Brain microvascular endothelial cell (primary cell): ENCODE data around the gene GRM2.

Experiments used
- DNase-seq: peaks from one replicate; pipeline ENCODE4 v3.0.0-alpha.2; 2020
- H3K27ac ChIP-seq: fragments of 250-450 bp; sonication (Bioruptor Pico); 2 replicates; pipeline ENCODE4 v1.5.1; 2020; ENCODE audit warnings: mild to moderate bottlenecking, moderate library complexity
- H3K27me3 ChIP-seq: fragments of 250-450 bp; sonication (Bioruptor Pico); replicated peaks from 2 replicates; pipeline ENCODE4 v1.5.1; 2020; ENCODE audit warnings: mild to moderate bottlenecking
- H3K36me3 ChIP-seq: fragments of 250-450 bp; sonication (Bioruptor Pico); replicated peaks from 2 replicates; pipeline ENCODE4 v1.5.1; 2020; ENCODE audit warnings: mild to moderate bottlenecking
- H3K4me3 ChIP-seq: 2 replicates; pipeline ENCODE4 v1.5.1; 2011; ENCODE audit warnings: low read depth, mild to moderate bottlenecking, control low read depth, low read length, moderate library complexity
- in situ Hi-C: cut with HindIII; loops from 2 replicates; pipeline ENCODE4 v1.10.0; 2017; ENCODE audit warnings: low sequenced_read_pairs, low pct_ligation_motif_present
- TF ChIP-seq, protein P1 (sequence below): IDR thresholded peaks from 2 replicates; pipeline ENCODE4 v1.5.1; 2011; ENCODE audit warnings: low read depth, mild to moderate bottlenecking, moderate library complexity, low read length, control low read depth, inconsistent platforms; ENCODE audit errors: missing control alignments

Gene GRM2

DNA sequence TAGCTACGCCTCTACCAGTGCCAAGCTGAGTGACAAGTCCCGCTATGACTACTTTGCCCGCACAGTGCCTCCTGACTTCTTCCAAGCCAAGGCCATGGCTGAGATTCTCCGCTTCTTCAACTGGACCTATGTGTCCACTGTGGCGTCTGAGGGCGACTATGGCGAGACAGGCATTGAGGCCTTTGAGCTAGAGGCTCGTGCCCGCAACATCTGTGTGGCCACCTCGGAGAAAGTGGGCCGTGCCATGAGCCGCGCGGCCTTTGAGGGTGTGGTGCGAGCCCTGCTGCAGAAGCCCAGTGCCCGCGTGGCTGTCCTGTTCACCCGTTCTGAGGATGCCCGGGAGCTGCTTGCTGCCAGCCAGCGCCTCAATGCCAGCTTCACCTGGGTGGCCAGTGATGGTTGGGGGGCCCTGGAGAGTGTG, 5.7 kb downstream of the GRM2 start:
- in situ Hi-C loops = no loop called here
- no peak for DNase-seq
- Histone ChIP-seq H3K4me3 (no peak overlapping the region), H3K27me3 (peaks cover 4% of the 10 kb centered on the region), H3K36me3 (no peaks in the 10 kb centered on the region), H3K27ac (no peak overlapping the region)
- TF ChIP-seq, protein P1, sequence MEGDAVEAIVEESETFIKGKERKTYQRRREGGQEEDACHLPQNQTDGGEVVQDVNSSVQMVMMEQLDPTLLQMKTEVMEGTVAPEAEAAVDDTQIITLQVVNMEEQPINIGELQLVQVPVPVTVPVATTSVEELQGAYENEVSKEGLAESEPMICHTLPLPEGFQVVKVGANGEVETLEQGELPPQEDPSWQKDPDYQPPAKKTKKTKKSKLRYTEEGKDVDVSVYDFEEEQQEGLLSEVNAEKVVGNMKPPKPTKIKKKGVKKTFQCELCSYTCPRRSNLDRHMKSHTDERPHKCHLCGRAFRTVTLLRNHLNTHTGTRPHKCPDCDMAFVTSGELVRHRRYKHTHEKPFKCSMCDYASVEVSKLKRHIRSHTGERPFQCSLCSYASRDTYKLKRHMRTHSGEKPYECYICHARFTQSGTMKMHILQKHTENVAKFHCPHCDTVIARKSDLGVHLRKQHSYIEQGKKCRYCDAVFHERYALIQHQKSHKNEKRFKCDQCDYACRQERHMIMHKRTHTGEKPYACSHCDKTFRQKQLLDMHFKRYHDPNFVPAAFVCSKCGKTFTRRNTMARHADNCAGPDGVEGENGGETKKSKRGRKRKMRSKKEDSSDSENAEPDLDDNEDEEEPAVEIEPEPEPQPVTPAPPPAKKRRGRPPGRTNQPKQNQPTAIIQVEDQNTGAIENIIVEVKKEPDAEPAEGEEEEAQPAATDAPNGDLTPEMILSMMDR = no peak

DNA sequence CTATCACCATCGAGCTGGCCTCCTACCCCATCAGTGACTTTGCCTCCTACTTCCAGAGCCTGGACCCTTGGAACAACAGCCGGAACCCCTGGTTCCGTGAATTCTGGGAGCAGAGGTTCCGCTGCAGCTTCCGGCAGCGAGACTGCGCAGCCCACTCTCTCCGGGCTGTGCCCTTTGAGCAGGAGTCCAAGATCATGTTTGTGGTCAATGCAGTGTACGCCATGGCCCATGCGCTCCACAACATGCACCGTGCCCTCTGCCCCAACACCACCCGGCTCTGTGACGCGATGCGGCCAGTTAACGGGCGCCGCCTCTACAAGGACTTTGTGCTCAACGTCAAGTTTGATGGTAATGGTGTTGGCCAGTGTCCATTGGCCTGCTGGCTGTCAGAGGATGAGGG, 6.1 kb downstream of the GRM2 start:
- in situ Hi-C loops = no loop called here
- peaks cover 4% of the 10 kb centered on the region for H3K27me3 ChIP-seq

DNA sequence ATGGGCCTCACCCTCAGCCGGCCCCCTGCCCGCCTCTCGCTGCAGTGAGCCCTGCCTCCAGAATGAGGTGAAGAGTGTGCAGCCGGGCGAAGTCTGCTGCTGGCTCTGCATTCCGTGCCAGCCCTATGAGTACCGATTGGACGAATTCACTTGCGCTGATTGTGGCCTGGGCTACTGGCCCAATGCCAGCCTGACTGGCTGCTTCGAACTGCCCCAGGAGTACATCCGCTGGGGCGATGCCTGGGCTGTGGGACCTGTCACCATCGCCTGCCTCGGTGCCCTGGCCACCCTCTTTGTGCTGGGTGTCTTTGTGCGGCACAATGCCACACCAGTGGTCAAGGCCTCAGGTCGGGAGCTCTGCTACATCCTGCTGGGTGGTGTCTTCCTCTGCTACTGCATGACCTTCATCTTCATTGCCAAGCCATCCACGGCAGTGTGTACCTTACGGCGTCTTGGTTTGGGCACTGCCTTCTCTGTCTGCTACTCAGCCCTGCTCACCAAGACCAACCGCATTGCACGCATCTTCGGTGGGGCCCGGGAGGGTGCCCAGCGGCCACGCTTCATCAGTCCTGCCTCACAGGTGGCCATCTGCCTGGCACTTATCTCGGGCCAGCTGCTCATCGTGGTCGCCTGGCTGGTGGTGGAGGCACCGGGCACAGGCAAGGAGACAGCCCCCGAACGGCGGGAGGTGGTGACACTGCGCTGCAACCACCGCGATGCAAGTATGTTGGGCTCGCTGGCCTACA, 8.5 kb downstream of the GRM2 start:
- Histone ChIP-seq H3K27ac (no peak overlapping the region), H3K36me3 (no peaks in the 10 kb centered on the region), H3K4me3 (no peak overlapping the region), H3K27me3 (no peaks in the 10 kb centered on the region)
- in situ Hi-C loops = no loop called here
- DNase-seq = no peak
- TF ChIP-seq, protein P1 = no peak

More for the DNA sequence above, 6.1 kb downstream of the GRM2 start:
- Histone ChIP-seq H3K4me3 (no peak overlapping the region), H3K36me3 (no peaks in the 10 kb centered on the region), H3K27ac (no peak overlapping the region)
- no peak for DNase-seq
- TF ChIP-seq, protein P1 = no peak

DNA sequence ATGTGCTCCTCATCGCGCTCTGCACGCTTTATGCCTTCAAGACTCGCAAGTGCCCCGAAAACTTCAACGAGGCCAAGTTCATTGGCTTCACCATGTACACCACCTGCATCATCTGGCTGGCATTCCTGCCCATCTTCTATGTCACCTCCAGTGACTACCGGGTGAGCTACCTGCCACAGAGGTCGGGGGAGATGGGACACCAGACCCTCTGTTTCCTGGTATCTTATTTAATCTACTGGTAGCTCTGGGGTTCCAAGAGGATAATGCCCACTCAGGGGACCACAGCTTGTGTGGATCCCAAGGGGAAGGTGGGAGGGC, 9.1 kb downstream of the GRM2 start:
- TF ChIP-seq, protein P1 = no peak
- in situ Hi-C loops = no loop called here
- Histone ChIP-seq H3K4me3 (no peak overlapping the region), H3K27ac (no peak overlapping the region), H3K36me3 (no peaks in the 10 kb centered on the region), H3K27me3 (no peaks in the 10 kb centered on the region)
- no peak for DNase-seq

DNA sequence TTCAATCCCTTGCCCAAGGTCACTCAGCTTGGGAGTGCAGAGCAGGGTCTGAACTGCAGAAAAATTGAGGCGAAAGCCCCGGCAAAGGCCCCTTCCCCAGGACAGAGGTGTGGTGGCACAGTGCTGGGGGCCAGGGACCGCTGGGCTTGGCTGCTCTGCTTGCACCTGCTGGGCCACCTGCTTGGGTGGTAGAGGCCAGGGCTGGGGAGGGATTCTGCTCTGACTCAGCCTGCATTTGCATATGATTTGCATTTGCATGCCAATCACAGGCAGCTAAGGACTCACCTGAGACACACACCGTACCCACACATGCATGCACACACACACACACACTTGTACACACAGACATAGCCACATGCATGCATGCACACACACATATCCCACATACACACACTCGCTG, 9.9 kb downstream of the GRM2 start:
- H3K4me3 ChIP-seq = no peak overlapping the region
- no peaks in the 10 kb centered on the region for H3K36me3 ChIP-seq
- H3K27ac ChIP-seq = no peak overlapping the region
- TF ChIP-seq, protein P1 = no peak
- no peak for DNase-seq
- in situ Hi-C loops = no loop called here
- no peaks in the 10 kb centered on the region for H3K27me3 ChIP-seq

DNA sequence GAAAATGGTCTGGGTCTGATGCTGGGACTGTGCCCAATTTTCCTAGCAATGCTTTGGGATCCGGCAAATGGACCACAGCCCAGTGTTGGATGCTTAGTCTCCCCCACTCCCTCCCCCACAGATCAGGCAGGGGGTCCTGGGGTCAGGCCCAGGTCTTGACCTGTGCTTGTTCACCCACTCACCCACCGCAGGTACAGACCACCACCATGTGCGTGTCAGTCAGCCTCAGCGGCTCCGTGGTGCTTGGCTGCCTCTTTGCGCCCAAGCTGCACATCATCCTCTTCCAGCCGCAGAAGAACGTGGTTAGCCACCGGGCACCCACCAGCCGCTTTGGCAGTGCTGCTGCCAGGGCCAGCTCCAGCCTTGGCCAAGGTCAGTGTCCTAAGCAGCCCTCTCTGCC, 10.6 kb downstream of the GRM2 start:
- TF ChIP-seq, protein P1 = no peak
- in situ Hi-C loops = no loop called here
- Histone ChIP-seq H3K4me3 (no peak overlapping the region), H3K27me3 (no peaks in the 10 kb centered on the region), H3K36me3 (no peaks in the 10 kb centered on the region), H3K27ac (no peak overlapping the region)
- DNase-seq = no peak
